ENCODE results near the gene CD14.

- TF ChIP-seq POLR2A (IDR thresholded peaks at IDR 0.05) (no peak), CTCF (IDR thresholded peaks at IDR 0.05) (no peak)
Observed at GRCh38 chr5:140641716-140642115, 8.7 kb upstream of the CD14 start.
